Measurements from ENCODE around the gene TBX3. TPM values are rescaled to one million over a fixed set of nuclear protein-coding genes. Genes with fewer than 3 reads are reported as not detected.

TBX3 gene
- total and polyA plus RNA-seq, 4 donors = 5.8 to 26.8 (median 17.6) TPM

DNA sequence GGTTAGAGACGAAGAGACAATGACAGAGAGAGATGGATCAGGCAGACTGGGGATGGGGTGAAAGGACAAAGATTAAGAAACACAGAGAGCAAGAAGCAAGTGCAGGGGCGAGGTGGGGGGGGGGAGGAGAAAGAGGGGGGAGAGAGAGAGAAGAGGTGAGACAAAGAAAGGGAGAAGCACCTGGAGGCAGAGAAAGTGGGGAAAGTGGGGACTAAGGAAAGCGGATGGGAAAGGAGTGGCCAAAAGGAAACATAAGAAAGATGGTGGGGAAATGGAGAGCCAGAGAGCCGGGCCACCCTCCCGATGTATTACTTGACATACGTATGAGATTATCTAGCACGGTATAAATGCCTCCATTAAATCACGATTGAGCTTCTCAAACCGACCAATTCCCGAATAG lies 18.5 kb upstream of the TBX3 start:
- Histone ChIP-seq H3K27me3 (ENCODE audit: control insufficient read depth in 4 of 4, insufficient read depth in 4 of 4, low read length in 3 of 4) (no peaks in the 10 kb centered on the region), H3K4me1 (ENCODE audit: control insufficient read depth in 4 of 4, insufficient read depth in 4 of 4, low read length in 3 of 4) (peaks cover 0 to 8% (median 6%) of the 10 kb centered on the region in 4 donors), H3K4me3 (ENCODE audit: low read depth in 1 of 3, low read length in 3 of 3) (no peak overlapping the region), H3K27ac (ENCODE audit: low read depth in 1 of 2, low read length in 2 of 2) (no peak overlapping the region), H3K36me3 (ENCODE audit: control insufficient read depth in 4 of 4, insufficient read depth in 3 of 4, low read depth in 1 of 4, low read length in 3 of 4) (no peaks in the 10 kb centered on the region), H3K9me3 (ENCODE audit: control insufficient read depth in 4 of 4, low read length in 3 of 4) (no peaks in the 10 kb centered on the region), H3K9ac (ENCODE audit: low read depth in 1 of 2, low read length in 2 of 2) (no peak overlapping the region)
- no peak for DNase-seq (ENCODE audit: low spot score)
- TF ChIP-seq CTCF (IDR thresholded peaks at IDR 0.05; ENCODE audit: low read depth, low read length, missing input control) (no peak), HNF4A (conservative IDR thresholded peaks at IDR 0.05) (no peak), NR2F2 (IDR thresholded peaks at IDR 0.05) (no peak), SP1 (IDR thresholded peaks at IDR 0.05) (no peak), HNF4G (IDR thresholded peaks at IDR 0.05) (no peak), MAX (IDR thresholded peaks at IDR 0.05) (no peak), ATF3 (IDR thresholded peaks at IDR 0.05) (no peak), FOXA2 (IDR thresholded peaks at IDR 0.05) (no peak), RAD21 (IDR thresholded peaks at IDR 0.05) (no peak), RXRA (IDR thresholded peaks at IDR 0.05) (no peak), YY1 (IDR thresholded peaks at IDR 0.05) (no peak), JUND (IDR thresholded peaks at IDR 0.05) (no peak)
- 56% methylated on average over 10 of the region's 10 CpGs for WGBS

DNA sequence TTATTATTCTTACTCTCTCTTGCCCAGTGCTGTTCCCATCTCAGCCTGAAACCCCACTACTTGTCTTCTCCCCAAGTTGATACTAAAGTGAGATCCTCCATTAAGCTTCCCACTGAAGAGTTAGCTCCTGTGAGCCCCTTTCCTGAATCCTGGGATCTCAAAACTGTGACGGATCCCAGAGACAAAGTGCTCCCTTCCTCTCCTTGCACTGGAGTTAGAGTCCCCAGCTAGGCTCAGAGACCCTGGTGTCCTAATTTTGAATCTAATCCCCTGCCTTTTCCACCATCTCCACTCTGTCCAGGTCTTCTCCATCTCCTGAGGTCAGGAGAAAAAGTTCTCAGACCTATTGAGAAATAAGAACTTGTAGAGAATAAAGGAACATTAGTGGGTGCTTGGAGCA lies 17.6 kb upstream of the TBX3 start:
- DNase-seq (ENCODE audit: low spot score) = no peak
- TF ChIP-seq, protein P1, sequence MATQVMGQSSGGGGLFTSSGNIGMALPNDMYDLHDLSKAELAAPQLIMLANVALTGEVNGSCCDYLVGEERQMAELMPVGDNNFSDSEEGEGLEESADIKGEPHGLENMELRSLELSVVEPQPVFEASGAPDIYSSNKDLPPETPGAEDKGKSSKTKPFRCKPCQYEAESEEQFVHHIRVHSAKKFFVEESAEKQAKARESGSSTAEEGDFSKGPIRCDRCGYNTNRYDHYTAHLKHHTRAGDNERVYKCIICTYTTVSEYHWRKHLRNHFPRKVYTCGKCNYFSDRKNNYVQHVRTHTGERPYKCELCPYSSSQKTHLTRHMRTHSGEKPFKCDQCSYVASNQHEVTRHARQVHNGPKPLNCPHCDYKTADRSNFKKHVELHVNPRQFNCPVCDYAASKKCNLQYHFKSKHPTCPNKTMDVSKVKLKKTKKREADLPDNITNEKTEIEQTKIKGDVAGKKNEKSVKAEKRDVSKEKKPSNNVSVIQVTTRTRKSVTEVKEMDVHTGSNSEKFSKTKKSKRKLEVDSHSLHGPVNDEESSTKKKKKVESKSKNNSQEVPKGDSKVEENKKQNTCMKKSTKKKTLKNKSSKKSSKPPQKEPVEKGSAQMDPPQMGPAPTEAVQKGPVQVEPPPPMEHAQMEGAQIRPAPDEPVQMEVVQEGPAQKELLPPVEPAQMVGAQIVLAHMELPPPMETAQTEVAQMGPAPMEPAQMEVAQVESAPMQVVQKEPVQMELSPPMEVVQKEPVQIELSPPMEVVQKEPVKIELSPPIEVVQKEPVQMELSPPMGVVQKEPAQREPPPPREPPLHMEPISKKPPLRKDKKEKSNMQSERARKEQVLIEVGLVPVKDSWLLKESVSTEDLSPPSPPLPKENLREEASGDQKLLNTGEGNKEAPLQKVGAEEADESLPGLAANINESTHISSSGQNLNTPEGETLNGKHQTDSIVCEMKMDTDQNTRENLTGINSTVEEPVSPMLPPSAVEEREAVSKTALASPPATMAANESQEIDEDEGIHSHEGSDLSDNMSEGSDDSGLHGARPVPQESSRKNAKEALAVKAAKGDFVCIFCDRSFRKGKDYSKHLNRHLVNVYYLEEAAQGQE (IDR thresholded peaks at IDR 0.05) = no peak
- TF ChIP-seq FOXA1 (IDR thresholded peaks at IDR 0.05) (no peak), JUND (IDR thresholded peaks at IDR 0.05) (no peak), HNF4G (IDR thresholded peaks at IDR 0.05) (no peak), YY1 (IDR thresholded peaks at IDR 0.05) (no peak), RAD21 (IDR thresholded peaks at IDR 0.05) (no peak)
- Histone ChIP-seq H3K4me3 (ENCODE audit: low read depth in 1 of 3, low read length in 3 of 3) (no peak overlapping the region), H3K9me3 (ENCODE audit: control insufficient read depth in 4 of 4, low read length in 3 of 4) (no peaks in the 10 kb centered on the region), H3K9ac (ENCODE audit: low read depth in 1 of 2, low read length in 2 of 2) (no peak overlapping the region), H3K4me1 (ENCODE audit: control insufficient read depth in 4 of 4, insufficient read depth in 4 of 4, low read length in 3 of 4) (peaks cover 0 to 8% (median 6%) of the 10 kb centered on the region in 4 donors), H3K27ac (ENCODE audit: low read depth in 1 of 2, low read length in 2 of 2) (no peak overlapping the region), H3K36me3 (ENCODE audit: control insufficient read depth in 4 of 4, insufficient read depth in 3 of 4, low read depth in 1 of 4, low read length in 3 of 4) (no peaks in the 10 kb centered on the region), H3K27me3 (ENCODE audit: control insufficient read depth in 4 of 4, insufficient read depth in 4 of 4, low read length in 3 of 4) (no peaks in the 10 kb centered on the region)
- WGBS = 60% methylated on average over 1 of the region's 1 CpG

GRCh38 chr12:114701104-114701414 lies 17.1 kb upstream of the TBX3 start:
- Histone ChIP-seq H3K36me3 (ENCODE audit: control insufficient read depth in 4 of 4, insufficient read depth in 3 of 4, low read depth in 1 of 4, low read length in 3 of 4) (no peaks in the 10 kb centered on the region), H3K27me3 (ENCODE audit: control insufficient read depth in 4 of 4, insufficient read depth in 4 of 4, low read length in 3 of 4) (no peaks in the 10 kb centered on the region), H3K9me3 (ENCODE audit: control insufficient read depth in 4 of 4, low read length in 3 of 4) (no peaks in the 10 kb centered on the region), H3K4me3 (ENCODE audit: low read depth in 1 of 3, low read length in 3 of 3) (no peak overlapping the region), H3K4me1 (ENCODE audit: control insufficient read depth in 4 of 4, insufficient read depth in 4 of 4, low read length in 3 of 4) (peaks cover 0 to 8% (median 6%) of the 10 kb centered on the region in 4 donors), H3K9ac (ENCODE audit: low read depth in 1 of 2, low read length in 2 of 2) (no peak overlapping the region), H3K27ac (ENCODE audit: low read depth in 1 of 2, low read length in 2 of 2) (no peak overlapping the region)
- DNase-seq (ENCODE audit: low spot score) = no peak
- WGBS = 68% methylated on average over 3 of the region's 3 CpGs
- TF ChIP-seq ATF3 (IDR thresholded peaks at IDR 0.05) (no peak), YY1 (IDR thresholded peaks at IDR 0.05) (no peak), HNF4A (conservative IDR thresholded peaks at IDR 0.05) (no peak), FOXA1 (IDR thresholded peaks at IDR 0.05) (no peak), EGR1 (IDR thresholded peaks at IDR 0.05; ENCODE audit: low read depth in 2 of 2) (no peak), HNF4G (IDR thresholded peaks at IDR 0.05) (no peak), RAD21 (IDR thresholded peaks at IDR 0.05) (no peak), FOXA2 (IDR thresholded peaks at IDR 0.05) (no peak), MAX (IDR thresholded peaks at IDR 0.05) (no peak), RXRA (IDR thresholded peaks at IDR 0.05) (no peak), NR2F2 (IDR thresholded peaks at IDR 0.05) (no peak), SP1 (IDR thresholded peaks at IDR 0.05) (no peak), GABPA (IDR thresholded peaks at IDR 0.05 in 1 of 2, conservative IDR thresholded peaks at IDR 0.05 in 1 of 2) (no peak)

Data from liver (tissue), 9 donors.